Muscle of arm (tissue), 12 donors: Measurements from ENCODE around the gene GORASP2. TPM values are rescaled to one million over a fixed set of nuclear protein-coding genes. Genes with fewer than 3 reads are reported as not detected.

Experiments used
- DNase-seq: peaks from one replicate; pipeline ENCODE4 v3.0.0-alpha.2; 2013
- polyA plus RNA-seq, 12 donors: library from polyadenylated mRNA; unstranded; fragments of 120-200 nt; gene quantifications; one replicate each; pipeline ENCODE4 v1.2.1, GENCODE V29; 2013; ENCODE audit not compliant: insufficient read length in 12 of 12

The GORASP2 gene
- polyA plus RNA-seq, 12 donors = 66.6 to 104 (median 75.3) TPM; not detected in 1

DNA sequence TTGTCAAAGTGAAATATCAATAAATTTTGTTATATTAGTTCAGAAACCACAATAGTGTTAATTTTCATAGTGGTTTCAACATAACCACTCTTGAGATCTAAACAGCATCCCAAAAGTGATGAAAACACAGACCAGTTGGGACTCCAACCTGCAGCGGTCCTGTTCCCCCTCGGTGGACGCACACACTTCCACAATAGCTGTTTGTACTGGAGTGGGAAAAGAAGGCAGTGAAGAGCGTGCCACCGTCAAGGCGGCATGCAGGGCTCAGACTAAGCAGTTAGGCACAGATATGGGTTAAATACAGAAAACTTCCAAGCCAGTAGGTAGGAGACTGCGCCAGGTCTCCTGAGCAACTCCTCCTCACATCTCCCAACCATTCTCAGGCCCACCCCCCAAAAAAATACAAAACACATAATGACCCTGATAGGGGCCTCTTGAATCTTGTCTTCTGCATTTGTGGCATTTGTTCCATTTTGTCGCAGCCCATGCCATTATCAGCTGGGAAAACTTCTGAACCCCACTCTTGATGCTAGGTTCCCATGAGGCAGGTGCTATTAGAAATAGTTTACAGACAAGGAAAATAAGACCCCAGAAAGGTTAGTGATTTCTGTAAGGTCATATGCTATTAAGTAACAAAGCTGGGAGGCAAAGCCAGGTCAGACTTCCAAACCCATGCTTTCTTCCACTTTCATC, 57.7 kb downstream of the GORASP2 start:
- no peak for DNase-seq

DNA sequence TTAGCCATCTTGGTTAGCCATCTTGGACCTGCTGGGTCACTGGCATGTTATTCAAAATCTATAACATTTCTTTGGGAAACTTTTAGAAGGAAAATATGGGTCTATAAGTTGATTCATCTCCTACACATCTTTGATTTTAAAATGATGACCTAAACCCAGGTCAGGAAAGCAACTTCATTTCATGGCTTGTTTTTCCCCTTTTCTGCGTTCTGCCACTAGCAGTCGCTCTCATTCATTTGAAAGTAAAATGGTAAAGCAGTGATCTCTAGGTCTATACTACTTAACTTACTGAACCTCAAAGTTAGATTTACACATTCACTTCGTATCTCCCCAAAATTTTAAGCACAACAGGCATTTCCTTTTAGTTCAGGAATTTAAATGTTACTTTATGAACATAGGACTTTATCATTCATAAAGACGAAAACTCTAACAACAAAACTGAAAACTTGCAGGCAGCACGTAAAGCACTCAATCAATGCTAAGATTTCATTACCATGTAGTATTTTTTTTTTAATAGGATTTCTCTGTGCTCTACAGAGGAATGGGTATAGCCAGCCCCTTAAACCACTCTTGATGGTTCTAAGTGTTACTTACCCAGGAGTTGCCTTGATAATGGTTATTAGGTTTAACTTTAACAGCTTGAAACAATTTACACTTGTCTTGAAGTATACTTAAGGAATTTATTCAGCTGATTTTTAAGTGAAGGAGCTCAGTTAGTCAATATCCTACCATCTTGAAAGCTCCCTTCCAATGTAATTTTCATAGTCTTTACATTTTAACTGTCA, 62.5 kb downstream of the GORASP2 start:
- DNase-seq = no peak

DNA sequence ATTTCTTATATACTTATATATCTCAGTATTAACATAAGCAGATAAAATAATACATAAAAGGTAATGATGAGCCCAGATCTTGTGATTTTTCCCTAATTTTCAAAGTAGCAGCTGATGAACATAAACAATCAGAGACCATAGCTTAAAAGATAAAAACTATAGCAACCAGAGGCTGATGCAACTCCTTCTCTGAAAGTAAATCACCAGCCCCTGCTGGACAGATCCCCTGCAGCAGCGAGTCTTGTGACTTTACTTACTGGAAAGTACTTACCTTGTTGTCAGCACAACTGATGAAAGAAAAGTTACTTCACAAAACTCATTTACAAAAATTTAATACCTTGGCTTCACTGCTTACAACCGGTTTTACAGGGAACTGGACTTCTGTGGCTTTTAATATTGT, 67.3 kb downstream of the GORASP2 start:
- no peak for DNase-seq

DNA sequence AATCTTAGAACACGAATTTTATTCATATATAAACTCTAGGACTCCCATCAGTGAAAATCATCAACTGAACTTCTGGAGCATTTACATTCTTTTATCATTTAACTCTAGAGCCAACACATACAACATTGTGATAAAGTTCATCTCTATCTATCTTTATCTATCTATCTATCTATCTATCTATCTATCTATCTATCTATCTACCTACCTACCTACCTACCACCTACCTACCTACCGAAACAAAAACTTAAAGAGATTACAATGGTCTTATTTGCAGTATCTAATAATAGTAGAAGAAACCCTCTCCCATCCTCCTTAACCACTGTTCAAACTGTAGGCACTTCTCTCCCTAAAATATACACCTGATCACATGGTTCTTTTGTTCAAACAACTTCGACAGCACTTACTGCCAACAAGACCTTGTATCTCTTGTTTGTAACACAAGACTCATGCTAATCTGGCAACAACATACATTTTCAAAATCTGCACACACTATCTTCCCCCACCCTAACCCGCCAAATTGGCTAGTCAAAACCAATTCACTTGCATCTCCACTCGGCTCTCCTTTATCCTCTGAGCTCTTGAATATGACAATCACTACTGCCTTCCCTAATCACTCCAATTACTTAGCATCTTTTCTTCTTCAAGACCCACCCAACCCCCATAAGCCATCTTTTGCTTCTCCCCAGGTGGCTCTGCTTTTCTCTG, 69.0 kb downstream of the GORASP2 start:
- DNase-seq = no peak

DNA sequence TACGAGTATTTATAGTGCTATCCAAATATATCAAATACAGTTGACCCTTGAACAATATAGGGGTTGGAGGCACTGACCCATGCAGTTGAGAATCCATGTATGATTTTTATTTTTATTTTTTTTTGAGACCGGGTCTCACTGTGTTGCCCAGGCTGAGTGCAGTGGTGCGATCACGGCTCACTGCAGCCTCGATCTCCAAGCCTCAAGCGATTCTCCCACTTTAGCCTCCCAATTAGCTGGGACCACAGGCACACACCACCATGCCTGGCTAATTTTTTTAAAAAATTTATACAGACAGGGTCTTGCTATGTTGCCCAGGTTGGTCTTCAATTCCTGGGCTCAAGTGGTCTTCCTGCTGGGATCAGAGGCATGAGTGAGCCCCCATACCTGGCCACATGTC, 70.6 kb downstream of the GORASP2 start:
- no peak for DNase-seq

DNA sequence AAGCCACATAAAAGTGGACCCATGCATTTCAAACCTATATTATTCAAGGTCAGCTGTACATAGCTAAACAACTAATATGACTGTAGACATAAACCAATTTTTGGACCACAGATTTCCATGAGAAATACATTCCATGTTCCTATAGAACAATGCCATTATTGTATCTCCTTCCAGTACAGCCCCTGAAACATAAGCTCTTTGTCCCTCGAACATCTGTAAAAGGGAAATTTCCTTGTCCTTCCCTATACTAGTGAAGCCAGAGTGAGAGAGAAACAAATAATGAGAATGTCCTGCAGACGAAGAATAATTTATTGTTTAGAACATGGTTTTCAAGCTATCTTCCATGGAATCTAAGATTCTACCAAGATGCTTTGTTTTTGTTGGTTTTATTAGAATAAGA, 75.3 kb downstream of the GORASP2 start:
- no peak for DNase-seq

DNA sequence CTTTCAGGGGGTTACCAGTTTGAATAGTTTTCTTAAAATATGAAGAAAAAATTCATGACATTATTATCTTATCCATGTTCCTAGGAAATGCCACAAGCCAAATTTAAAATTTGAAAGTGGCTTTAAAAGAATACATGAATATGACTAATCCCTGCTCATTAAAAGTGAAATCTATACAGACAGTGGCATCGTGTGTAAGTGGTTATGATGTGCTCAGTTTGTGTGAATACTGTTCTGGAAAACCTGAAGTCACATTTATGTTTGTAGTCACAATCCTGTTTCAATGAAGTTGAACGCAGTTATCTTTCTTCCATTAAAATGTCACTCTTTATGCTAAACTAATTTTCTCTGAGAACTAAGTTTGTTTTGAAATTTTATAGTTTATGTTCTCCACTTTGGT, 75.8 kb downstream of the GORASP2 start:
- no peak for DNase-seq

DNA sequence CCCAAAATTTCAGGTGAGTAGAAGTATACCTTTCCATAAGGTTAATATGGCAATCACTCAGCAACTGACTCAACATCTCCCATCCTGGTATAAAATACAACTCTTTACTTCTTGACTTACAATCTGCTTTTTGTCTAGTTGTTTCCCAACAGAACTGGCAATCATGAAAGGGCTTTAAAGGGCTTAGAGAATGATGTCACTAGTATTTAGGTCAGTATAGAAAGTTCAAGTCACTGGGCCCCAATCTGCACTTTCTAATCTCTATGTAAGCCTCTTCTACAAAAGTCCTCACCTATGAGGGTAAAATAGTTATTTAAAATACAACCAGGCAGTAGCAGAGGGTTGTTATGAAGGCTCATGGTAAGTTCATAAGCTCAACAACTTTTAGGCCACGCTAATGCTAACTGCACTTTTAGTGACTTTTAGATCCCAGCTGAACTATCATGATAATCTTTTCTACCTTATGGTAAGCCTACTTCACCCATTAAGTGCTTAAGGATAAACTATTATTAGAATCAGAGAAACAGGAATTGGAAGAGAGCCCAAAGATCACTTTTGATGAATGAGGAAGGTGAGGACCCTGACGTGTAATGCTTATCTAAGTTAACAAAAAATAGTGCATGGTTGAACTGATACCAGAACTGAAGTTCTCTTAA, 79.6 kb downstream of the GORASP2 start:
- DNase-seq = no peak

DNA sequence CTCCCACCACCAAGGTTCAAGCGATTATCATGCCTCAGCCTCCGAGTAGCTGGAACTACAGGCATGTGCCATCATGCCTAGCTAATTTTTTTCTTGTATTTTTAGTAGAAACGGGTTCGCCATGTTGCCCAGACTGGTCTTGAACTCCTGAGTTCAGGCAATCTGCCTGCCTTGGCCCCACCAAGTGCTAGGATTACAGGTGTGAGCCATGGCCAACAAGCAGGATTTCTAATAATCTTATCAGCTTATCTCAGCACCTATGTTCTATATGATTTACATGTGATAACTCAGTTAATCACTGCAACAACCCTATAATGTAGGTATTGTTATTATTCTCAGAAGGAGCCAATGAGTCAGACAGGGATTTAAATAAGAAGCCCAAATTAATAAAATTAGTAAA, 80.3 kb downstream of the GORASP2 start:
- no peak for DNase-seq

DNA sequence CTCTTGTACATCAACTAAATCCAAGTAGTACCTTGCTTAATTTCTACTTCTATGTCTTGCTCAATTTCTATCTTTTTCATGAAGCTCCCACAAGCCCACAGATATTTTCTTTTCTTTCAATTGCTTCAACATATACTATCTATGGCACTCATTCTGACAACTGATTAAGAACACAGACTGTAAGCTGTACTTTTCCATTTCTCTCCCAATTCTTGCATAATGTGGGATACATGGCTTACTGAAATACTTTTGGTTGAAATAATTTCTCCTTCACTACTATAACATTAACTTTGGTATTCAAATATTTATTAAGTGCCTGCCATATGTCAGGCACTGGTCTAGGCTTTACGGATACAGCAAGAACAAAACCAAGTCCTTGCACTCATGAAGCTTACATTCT, 84.8 kb downstream of the GORASP2 start:
- DNase-seq = no peak

DNA sequence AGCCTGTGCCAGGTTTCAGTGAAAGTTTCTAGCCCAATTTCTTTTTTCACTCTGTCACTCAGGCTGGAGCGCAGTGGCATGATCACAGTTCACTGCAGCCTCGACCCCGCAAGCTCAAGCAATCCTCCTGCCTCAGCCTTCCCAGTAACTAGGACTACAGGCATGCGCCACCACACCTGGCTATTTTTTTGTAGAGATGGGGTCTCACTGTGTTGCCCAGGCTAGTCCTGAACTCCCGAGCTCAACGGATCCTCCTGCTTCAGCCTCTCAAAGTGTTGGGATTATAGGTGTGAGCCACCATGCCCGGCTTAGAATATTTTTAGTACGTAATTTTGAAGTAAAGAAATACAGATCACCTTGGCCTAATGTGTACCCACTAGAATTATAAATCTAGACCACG, 87.1 kb downstream of the GORASP2 start:
- DNase-seq = no peak

Other genes starting within 250 kb of the GORASP2 start
- 10 to 100 TPM in 2 of 12 donors, 1 to 10 TPM in 7, under 1 TPM in 1, not detected in 2; 0.48 to 17.4 (median 6.5) TPM for gene SP5, start 213.9 kb upstream of the GORASP2 start, polyA plus RNA-seq
- 1 to 10 TPM in 3 of 12 donors, under 1 TPM in 6, not detected in 3; 0.62 to 2.4 (median 0.92) TPM for gene ERICH2, start 158.9 kb upstream of the GORASP2 start, polyA plus RNA-seq
- 1 to 10 TPM in 6 of 12 donors, under 1 TPM in 4, not detected in 2; 0.41 to 2.7 (median 1.3) TPM for gene GAD1, start 112.4 kb upstream of the GORASP2 start, polyA plus RNA-seq
- 100 to 1,000 TPM in 1 of 12 donors, 10 to 100 TPM in 11; 20.0 to 721 (median 28.2) TPM for gene TLK1, start 231.6 kb downstream of the GORASP2 start, polyA plus RNA-seq